PC-3 (cell line): ENCODE measurements around the gene LKAAEAR1. TPM values are rescaled to one million over a fixed set of nuclear protein-coding genes. Genes with fewer than 3 reads are reported as not detected.

Experiments used
- ATAC-seq: fragments of 200-7000 bp; cut with Tn5 transposase; 2 replicates; pipeline ENCODE4 v1.9.1; 2020; ENCODE audit warnings: mild to moderate bottlenecking, moderate library complexity
- BruUV-seq: library from RNA; stranded (reverse); fragments of 400-500 nt; replicated peaks from 2 replicates; lab custom pipeline; 2021; lab: Mats Ljungman, UMichigan
- CTCF ChIA-PET: fragments of 300-600 bp; sonication (Branson Sonifier 250); formaldehyde crosslinking; loops from one replicate; lab custom pipeline; 2022; ENCODE audit warnings: antibody characterized with exemption; lab: Charles Lee
- POLR2A ChIA-PET: fragments of 300-600 bp; sonication (Branson Sonifier 250); formaldehyde crosslinking; loops from one replicate; lab custom pipeline; 2022; ENCODE audit warnings: antibody characterized with exemption; ENCODE audit not compliant: unreplicated experiment; lab: Charles Lee
- DNase-seq: peaks from one replicate; pipeline ENCODE4 v3.0.0-alpha.2; 2015
- H2AFZ ChIP-seq: fragments of 300-600 bp; sonication (generic); 2 replicates; pipeline ENCODE4 v1.6.0; 2016; ENCODE audit warnings: antibody characterized with exemption, low read length
- H3F3A ChIP-seq: fragments of 300-600 bp; sonication (generic); one replicate; pipeline ENCODE4 v1.6.0; 2017; ENCODE audit warnings: antibody characterized with exemption, low read length, control low read depth, mild to moderate bottlenecking; ENCODE audit not compliant: unreplicated experiment
- H3K27ac ChIP-seq: fragments of 300-600 bp; sonication (generic); 2 replicates; pipeline ENCODE4 v1.5.1; 2016; ENCODE audit warnings: mild to moderate bottlenecking, low read length
- H3K27me3 ChIP-seq: fragments of 300-600 bp; sonication (generic); 2 replicates; pipeline ENCODE4 v1.6.1; 2016; ENCODE audit warnings: low read length, mixed read lengths
- H3K36me3 ChIP-seq: fragments of 300-600 bp; sonication (generic); 2 replicates; pipeline ENCODE4 v1.6.1; 2016; ENCODE audit warnings: low read depth, mixed run types, low read length, mixed read lengths
- H3K4me1 ChIP-seq: fragments of 300-600 bp; sonication (generic); 2 replicates; pipeline ENCODE4 v1.5.1; 2016; ENCODE audit warnings: low read length; ENCODE audit not compliant: insufficient read depth
- H3K4me2 ChIP-seq: fragments of 300-600 bp; sonication (generic); 2 replicates; pipeline ENCODE4 v1.6.0; 2016; ENCODE audit warnings: low read length
- H3K4me3 ChIP-seq: fragments of 300-600 bp; sonication (generic); 2 replicates; pipeline ENCODE4 v1.5.1; 2016; ENCODE audit warnings: mild to moderate bottlenecking, low read length, mixed read lengths
- H3K79me2 ChIP-seq: fragments of 300-600 bp; sonication (generic); 2 replicates; pipeline ENCODE4 v1.6.1; 2017; ENCODE audit warnings: low read length, mixed read lengths
- H3K9ac ChIP-seq: fragments of 300-600 bp; sonication (generic); 2 replicates; pipeline ENCODE4 v1.6.0; 2016; ENCODE audit warnings: mild to moderate bottlenecking, low read length
- H3K9me2 ChIP-seq: fragments of 300-600 bp; sonication (generic); replicated peaks from 2 replicates; pipeline ENCODE4 v1.6.1; 2016; ENCODE audit warnings: mixed run types, low read length, mixed read lengths
- H3K9me3 ChIP-seq: fragments of 300-600 bp; sonication (generic); 2 replicates; pipeline ENCODE4 v1.6.1; 2016; ENCODE audit warnings: low read length, mixed read lengths
- H4K20me1 ChIP-seq: fragments of 300-600 bp; sonication (generic); 2 replicates; pipeline ENCODE4 v1.6.1; 2016; ENCODE audit warnings: low read length, mixed read lengths
- EZH2 ChIP-seq: fragments of 300-600 bp; sonication (generic); IDR thresholded peaks from one replicate; pipeline ENCODE4 v1.6.1; 2017; ENCODE audit warnings: antibody characterized with exemption, mild to moderate bottlenecking, low read length; ENCODE audit not compliant: unreplicated experiment
- EZH2phosphoT487 ChIP-seq: fragments of 300-600 bp; sonication (generic); IDR thresholded peaks from 2 replicates; pipeline ENCODE4 v1.6.1; 2018; ENCODE audit warnings: mild to moderate bottlenecking, antibody characterized with exemption, low read length, borderline replicate concordance
- intact Hi-C: fragments of 100-400 bp; cut with micrococcal nuclease; formaldehyde crosslinking; loops from 2 replicates; pipeline ENCODE4 v1.9.0; 2023
- total RNA-seq: library from RNA; depleted of rRNA; stranded (reverse); fragments of >200 nt; gene quantifications from 2 replicates; pipeline ENCODE4 v1.2.3, GENCODE V29; 2014
- TF ChIP-seq, protein P1 (sequence below): fragments of 300-600 bp; sonication (generic); conservative IDR thresholded peaks from 2 replicates; pipeline ENCODE4 v1.5.1; 2017; ENCODE audit warnings: antibody characterized with exemption, low read depth, mild to moderate bottlenecking, low read length

LKAAEAR1 gene
- total RNA-seq, 1 experiment from 2014 or later = 1.1 TPM

DNA sequence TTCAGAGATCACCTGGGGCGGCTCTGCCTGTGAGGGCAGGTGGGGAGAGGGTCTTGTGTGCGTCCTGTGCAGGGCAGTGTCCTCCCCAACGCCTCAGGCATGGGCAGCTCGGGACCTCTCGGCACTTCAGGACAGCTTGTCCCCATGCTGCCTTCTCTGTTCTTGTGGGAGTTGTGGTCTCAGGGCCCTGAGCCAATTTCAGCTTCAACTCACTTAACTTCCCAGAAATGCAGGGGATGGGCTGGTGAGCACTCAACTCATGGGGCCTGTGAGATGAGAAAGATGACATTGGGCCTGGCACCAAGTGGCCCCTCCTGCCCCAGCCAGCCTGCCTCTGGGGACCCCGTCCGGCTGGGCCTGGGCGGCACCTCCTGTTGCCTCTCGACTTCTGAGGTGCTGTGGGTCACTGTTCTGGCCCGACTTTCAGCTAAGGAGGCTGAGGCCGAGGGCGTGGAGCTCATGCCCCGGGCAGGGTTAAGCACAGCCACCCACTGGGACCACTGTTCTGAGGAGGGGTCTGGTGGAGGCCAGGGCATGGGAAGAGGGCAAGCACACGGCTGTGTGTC, 11.6 kb downstream of the LKAAEAR1 start:
- CTCF ChIA-PET = no interaction called here
- TF ChIP-seq EZH2phosphoT487 (no peak), EZH2 (no peak)
- TF ChIP-seq, protein P1, sequence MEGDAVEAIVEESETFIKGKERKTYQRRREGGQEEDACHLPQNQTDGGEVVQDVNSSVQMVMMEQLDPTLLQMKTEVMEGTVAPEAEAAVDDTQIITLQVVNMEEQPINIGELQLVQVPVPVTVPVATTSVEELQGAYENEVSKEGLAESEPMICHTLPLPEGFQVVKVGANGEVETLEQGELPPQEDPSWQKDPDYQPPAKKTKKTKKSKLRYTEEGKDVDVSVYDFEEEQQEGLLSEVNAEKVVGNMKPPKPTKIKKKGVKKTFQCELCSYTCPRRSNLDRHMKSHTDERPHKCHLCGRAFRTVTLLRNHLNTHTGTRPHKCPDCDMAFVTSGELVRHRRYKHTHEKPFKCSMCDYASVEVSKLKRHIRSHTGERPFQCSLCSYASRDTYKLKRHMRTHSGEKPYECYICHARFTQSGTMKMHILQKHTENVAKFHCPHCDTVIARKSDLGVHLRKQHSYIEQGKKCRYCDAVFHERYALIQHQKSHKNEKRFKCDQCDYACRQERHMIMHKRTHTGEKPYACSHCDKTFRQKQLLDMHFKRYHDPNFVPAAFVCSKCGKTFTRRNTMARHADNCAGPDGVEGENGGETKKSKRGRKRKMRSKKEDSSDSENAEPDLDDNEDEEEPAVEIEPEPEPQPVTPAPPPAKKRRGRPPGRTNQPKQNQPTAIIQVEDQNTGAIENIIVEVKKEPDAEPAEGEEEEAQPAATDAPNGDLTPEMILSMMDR = no peak
- Histone ChIP-seq H3K79me2 (no peaks in the 10 kb centered on the region), H3K4me3 (no peak overlapping the region), H3K4me1 (no peaks in the 10 kb centered on the region), H3K36me3 (no peaks in the 10 kb centered on the region), H2AFZ (no peak overlapping the region), H3K9ac (no peak overlapping the region), H3K27ac (no peak overlapping the region), H3K27me3 (no peaks in the 10 kb centered on the region), H4K20me1 (no peaks in the 10 kb centered on the region), H3F3A (no peaks in the 10 kb centered on the region), H3K9me3 (no peaks in the 10 kb centered on the region), H3K9me2 (no peaks in the 10 kb centered on the region), H3K4me2 (no peak overlapping the region)
- no peak for ATAC-seq
- POLR2A ChIA-PET = no interaction called here
- no TSS peak for BruUV-seq
- DNase-seq = no peak
- intact Hi-C loops = no loop called here

DNA sequence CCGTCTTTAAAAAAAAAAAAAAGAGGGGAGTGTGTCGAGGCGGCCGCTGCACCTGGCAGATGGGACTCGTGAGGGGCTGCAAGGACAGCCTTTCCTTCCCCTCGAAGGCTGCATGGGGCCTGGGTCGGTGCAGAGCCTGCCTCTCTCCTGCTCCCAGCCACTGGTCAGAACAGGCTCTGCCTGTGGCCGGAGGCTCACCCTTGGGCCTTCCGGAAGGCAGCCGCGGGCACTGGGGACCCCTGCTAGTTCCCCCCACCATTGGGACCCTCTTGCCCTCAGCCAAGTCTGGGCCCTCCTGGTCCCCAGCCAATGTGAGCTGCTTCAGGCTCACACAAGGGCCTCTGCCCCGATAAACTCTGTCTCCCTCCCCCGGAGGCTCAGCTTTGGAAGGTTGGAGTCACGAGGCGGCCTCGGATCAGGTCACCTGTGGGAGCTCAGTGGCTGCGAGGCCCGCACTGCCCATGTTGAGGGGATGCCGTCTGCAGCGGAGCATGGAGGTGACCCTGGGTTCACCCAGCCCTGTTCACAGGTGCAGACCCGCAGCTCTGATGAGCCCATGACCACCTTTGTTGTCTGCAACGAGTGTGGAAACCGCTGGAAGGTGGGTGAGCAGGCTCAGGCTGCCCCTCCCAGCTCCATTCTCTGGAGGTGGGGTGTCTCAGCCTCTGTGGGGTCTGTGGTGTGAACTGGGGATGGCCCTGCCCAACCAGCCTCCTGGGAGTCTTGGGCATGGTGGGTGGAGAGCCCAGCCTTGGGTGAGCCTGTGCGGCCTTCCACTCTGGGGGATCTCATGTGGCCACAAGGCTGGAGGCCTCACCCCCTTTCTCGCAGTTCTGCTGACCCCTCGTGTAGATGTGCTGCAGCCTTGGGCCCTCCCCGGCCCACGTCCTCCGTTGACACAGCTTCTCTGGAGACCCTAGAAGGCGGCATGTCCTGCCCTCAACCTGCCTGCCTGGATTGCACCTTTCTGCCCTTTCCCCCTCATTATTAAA, 12.6 kb downstream of the LKAAEAR1 start:
- Histone ChIP-seq H3K4me3 (no peak overlapping the region), H3K79me2 (no peaks in the 10 kb centered on the region), H4K20me1 (no peaks in the 10 kb centered on the region), H3K36me3 (no peaks in the 10 kb centered on the region), H3K27ac (no peak overlapping the region), H3K9me3 (no peaks in the 10 kb centered on the region), H3K4me2 (no peak overlapping the region), H3K9ac (no peak overlapping the region), H3K9me2 (no peaks in the 10 kb centered on the region), H3F3A (no peaks in the 10 kb centered on the region), H3K27me3 (no peaks in the 10 kb centered on the region), H2AFZ (no peak overlapping the region), H3K4me1 (no peaks in the 10 kb centered on the region)
- CTCF ChIA-PET = no interaction called here
- DNase-seq (no peak), ATAC-seq (no peak)
- POLR2A ChIA-PET = no interaction called here
- BruUV-seq = TSS peak; percentile 17
- TF ChIP-seq EZH2phosphoT487 (no peak), EZH2 (no peak)
- TF ChIP-seq, protein P1 = no peak
- intact Hi-C loops = no loop called here
